Measurements from ENCODE around the gene SLC6A12. TPM values are rescaled to one million over a fixed set of nuclear protein-coding genes. Genes with fewer than 3 reads are reported as not detected.

SLC6A12 gene
- total and polyA plus RNA-seq, 9 of the 15 experiments (the other 6 are each of a cell fraction or from before 2014, with no cell fraction given): not detected

- no peak overlapping the region for H2AFZ ChIP-seq (ENCODE audit: low read depth, low read length)
- no peaks in the 10 kb centered on the region for H3K9me1 ChIP-seq (ENCODE audit: control insufficient read depth, insufficient read depth, low read length)
- no TSS peak for BruUV-seq (replicated peaks)
- no peak overlapping the region for H3K27ac ChIP-seq (ENCODE audit: extremely low read depth, low read depth, low read length)
- no peaks in the 10 kb centered on the region for H3K79me2 ChIP-seq (ENCODE audit: control insufficient read depth, insufficient read depth, low read length)
- 21% methylated on average over 8 of the region's 14 CpGs for WGBS (ENCODE audit: insufficient coverage, low coverage, missing lambda C conversion rate)
- DNase-seq (ENCODE audit: extremely low read depth in 1 of 4, low spot score in 3 of 4) (no peak), FAIRE-seq (no peak), ATAC-seq (no peak; the same call in 2 of the 3 replicates)
- H4K20me1 ChIP-seq (replicated peaks; ENCODE audit: control insufficient read depth, insufficient read depth, low read length): no peaks in the 10 kb centered on the region
- H3K27me3 ChIP-seq (ENCODE audit: control insufficient read depth in 2 of 2, insufficient read depth in 2 of 2, low read length in 2 of 2): peaks cover 0 to 10% of the 10 kb centered on the region in 2 experiments; a peak in 1 of 5 replicates
- in situ Hi-C loops (cut with MboI) (no loop called here), intact Hi-C loops (cut with micrococcal nuclease) (no loop called here)
- POLR2A ChIA-PET: no interaction called here
- H3K36me3 ChIP-seq (ENCODE audit: control insufficient read depth, insufficient read depth, low read length): no peaks in the 10 kb centered on the region
- H3K9ac ChIP-seq (ENCODE audit: insufficient read depth in 1 of 2, low read depth in 2 of 2, low read length in 2 of 2): no peak overlapping the region
- no peak overlapping the region for H3K4me3 ChIP-seq
- H3K9me3 ChIP-seq (replicated peaks; ENCODE audit: control insufficient read depth, insufficient read depth, low read depth, low read length): no peaks in the 10 kb centered on the region
- H3K4me1 ChIP-seq (replicated peaks in 1 of 2; ENCODE audit: control insufficient read depth in 2 of 2, insufficient read depth in 2 of 2, low read length in 2 of 2): peaks cover 0 to 2% of the 10 kb centered on the region in 2 experiments; a peak in 3 of 5 replicates
- no peak for TF ChIP-seq ZNF76 (CRISPR knock-in tag; IDR thresholded peaks at IDR 0.05; ENCODE audit: borderline replicate concordance)
- TF ChIP-seq MAFK (IDR thresholded peaks at IDR 0.05; ENCODE audit: low read length): no peak
- CTCF ChIA-PET (ENCODE audit: low intra/inter-chr PET ratio): no interaction called here
- H3K4me2 ChIP-seq (ENCODE audit: insufficient read depth, low read length): no peak overlapping the region
Observed at GRCh38 chr12:257521-258321, 43.8 kb upstream of the SLC6A12 start.

- H3K36me3 ChIP-seq (ENCODE audit: control insufficient read depth, insufficient read depth, low read length): no peaks in the 10 kb centered on the region
- CTCF ChIA-PET (ENCODE audit: low intra/inter-chr PET ratio): no interaction called here
- DNase-seq (ENCODE audit: extremely low read depth in 1 of 4, low spot score in 3 of 4) (peak in 2 of 4 experiments; percentile 11 to 14), ATAC-seq (peak; percentile 34; the same call in 2 of the 3 replicates), FAIRE-seq (no peak)
- intact Hi-C loops (cut with micrococcal nuclease): no loop called here
- POLR2A ChIA-PET: no interaction called here
- H2AFZ ChIP-seq (ENCODE audit: low read depth, low read length): no peak overlapping the region
- in situ Hi-C loops (cut with MboI): no loop called here
- WGBS (ENCODE audit: insufficient coverage, low coverage, missing lambda C conversion rate): 11% methylated on average over 3 of the region's 3 CpGs
- no peaks in the 10 kb centered on the region for H3K9me1 ChIP-seq (ENCODE audit: control insufficient read depth, insufficient read depth, low read length)
- no peaks in the 10 kb centered on the region for H3K9me3 ChIP-seq (replicated peaks; ENCODE audit: control insufficient read depth, insufficient read depth, low read depth, low read length)
- H3K27ac ChIP-seq (ENCODE audit: extremely low read depth, low read depth, low read length): no peak overlapping the region
- no peak overlapping the region for H3K9ac ChIP-seq (ENCODE audit: insufficient read depth in 1 of 2, low read depth in 2 of 2, low read length in 2 of 2)
- no peaks in the 10 kb centered on the region for H3K79me2 ChIP-seq (ENCODE audit: control insufficient read depth, insufficient read depth, low read length)
- no TSS peak for BruUV-seq (replicated peaks)
- H3K4me3 ChIP-seq: no peak overlapping the region
- no peaks in the 10 kb centered on the region for H4K20me1 ChIP-seq (replicated peaks; ENCODE audit: control insufficient read depth, insufficient read depth, low read length)
- H3K4me1 ChIP-seq (replicated peaks in 1 of 2; ENCODE audit: control insufficient read depth in 2 of 2, insufficient read depth in 2 of 2, low read length in 2 of 2): no peaks in the 10 kb centered on the region; a peak in 3 of 5 replicates
- H3K4me2 ChIP-seq (ENCODE audit: insufficient read depth, low read length): no peak overlapping the region
- H3K27me3 ChIP-seq (ENCODE audit: control insufficient read depth in 2 of 2, insufficient read depth in 2 of 2, low read length in 2 of 2): peaks cover 0 to 10% of the 10 kb centered on the region in 2 experiments; a peak in 1 of 5 replicates
- TF ChIP-seq MAFK (IDR thresholded peaks at IDR 0.05; ENCODE audit: low read length): peak; percentile 14; the same call in 1 of the 2 replicates
- TF ChIP-seq EGR1 (conservative IDR thresholded peaks at IDR 0.05): peak; percentile 84
- no peak for TF ChIP-seq ZNF239 (CRISPR knock-in tag; IDR thresholded peaks at IDR 0.05)
- TF ChIP-seq CTBP1 (IDR thresholded peaks at IDR 0.05; ENCODE audit: borderline replicate concordance): 0 out of 2 replicates have a peak, but pooled peaks have one; percentile 36
- no peak for TF ChIP-seq ZNF175 (CRISPR knock-in tag; IDR thresholded peaks at IDR 0.05; ENCODE audit: low read depth)
- peak; percentile 55 for TF ChIP-seq MEIS2 (IDR thresholded peaks at IDR 0.05; ENCODE audit: partially characterized antibody)
- no peak for TF ChIP-seq POLR2H (tag; IDR thresholded peaks at IDR 0.05; ENCODE audit: low read depth)
- TF ChIP-seq ZNF316 (IDR thresholded peaks at IDR 0.05): peak; percentile 39; the same call in 1 of the 2 replicates
- TF ChIP-seq NCOA4 (IDR thresholded peaks at IDR 0.05; ENCODE audit: partially characterized antibody): no peak
- TF ChIP-seq SNIP1 (IDR thresholded peaks at IDR 0.05; ENCODE audit: low read depth): no peak
- no peak for TF ChIP-seq LARP7 (IDR thresholded peaks at IDR 0.05)
- no peak for TF ChIP-seq FOXM1 (IDR thresholded peaks at IDR 0.05; ENCODE audit: low read depth)
- no peak for TF ChIP-seq FOXM1 (CRISPR knock-in tag; IDR thresholded peaks at IDR 0.05; ENCODE audit: low read depth)
- peak; percentile 22; the same call in 1 of the 2 replicates for TF ChIP-seq HMBOX1 (IDR thresholded peaks at IDR 0.05)
- TF ChIP-seq ZNF384 (IDR thresholded peaks at IDR 0.05; ENCODE audit: low read depth, low read length): peak; percentile 41; the same call in 1 of the 2 replicates
Observed at GRCh38 chr12:256958-257357, 43.0 kb upstream of the SLC6A12 start.
